AG04449 (cell line): Measurements from ENCODE around the gene HOXC5.

Source experiments
- CTCF ChIA-PET: fragments of 350-600 bp; formaldehyde crosslinking; extraction: SDS; loops from one replicate; lab custom pipeline; 2021; ENCODE audit warnings: antibody characterized with exemption; lab: Yijun Ruan, JAX
- POLR2A ChIA-PET: fragments of 400-600, 350-600 bp; formaldehyde crosslinking; extraction: SDS; loops from one replicate; lab custom pipeline; 2020; ENCODE audit warnings: antibody characterized with exemption, inconsistent platforms; lab: Yijun Ruan, JAX
- DNase-seq: peaks from one replicate; pipeline ENCODE4 v3.0.0-alpha.2; 2010; ENCODE audit warnings: low read depth, low spot score
- H3K4me3 ChIP-seq: 2 replicates; pipeline ENCODE4 v1.5.1; 2011; ENCODE audit warnings: low read depth, mild to moderate bottlenecking, control low read depth, low read length
- TF ChIP-seq, protein P1 (sequence below): IDR thresholded peaks from one replicate; pipeline ENCODE4 v1.5.1; 2011; ENCODE audit warnings: mild to moderate bottlenecking, moderate library complexity, low read length, control low read depth, inconsistent platforms; ENCODE audit not compliant: insufficient read depth; ENCODE audit errors: missing control alignments

The HOXC5 gene

GRCh38 chr12:54053003-54053750, 20.3 kb downstream of the HOXC5 start:
- ChIA-PET CTCF (interaction anchor here (1.0 to 2.8 kb wide), 8 partner anchors 12 to 155 kb away, joined by 3 to 14 read pairs (median 5); partner anchors contain the start of gene HOXC5), POLR2A (interaction anchor here (0.5 to 0.9 kb wide), 2 partner anchors 35 to 46 kb away, joined by 3 read pairs; no protein-coding TSS in a partner anchor)
- no peak overlapping the region for H3K4me3 ChIP-seq
- TF ChIP-seq, protein P1, sequence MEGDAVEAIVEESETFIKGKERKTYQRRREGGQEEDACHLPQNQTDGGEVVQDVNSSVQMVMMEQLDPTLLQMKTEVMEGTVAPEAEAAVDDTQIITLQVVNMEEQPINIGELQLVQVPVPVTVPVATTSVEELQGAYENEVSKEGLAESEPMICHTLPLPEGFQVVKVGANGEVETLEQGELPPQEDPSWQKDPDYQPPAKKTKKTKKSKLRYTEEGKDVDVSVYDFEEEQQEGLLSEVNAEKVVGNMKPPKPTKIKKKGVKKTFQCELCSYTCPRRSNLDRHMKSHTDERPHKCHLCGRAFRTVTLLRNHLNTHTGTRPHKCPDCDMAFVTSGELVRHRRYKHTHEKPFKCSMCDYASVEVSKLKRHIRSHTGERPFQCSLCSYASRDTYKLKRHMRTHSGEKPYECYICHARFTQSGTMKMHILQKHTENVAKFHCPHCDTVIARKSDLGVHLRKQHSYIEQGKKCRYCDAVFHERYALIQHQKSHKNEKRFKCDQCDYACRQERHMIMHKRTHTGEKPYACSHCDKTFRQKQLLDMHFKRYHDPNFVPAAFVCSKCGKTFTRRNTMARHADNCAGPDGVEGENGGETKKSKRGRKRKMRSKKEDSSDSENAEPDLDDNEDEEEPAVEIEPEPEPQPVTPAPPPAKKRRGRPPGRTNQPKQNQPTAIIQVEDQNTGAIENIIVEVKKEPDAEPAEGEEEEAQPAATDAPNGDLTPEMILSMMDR: no peak
- no peak for DNase-seq

- CTCF ChIA-PET: interaction anchor here (0.7 to 2.7 kb wide), 7 partner anchors 12 to 154 kb away, joined by 3 to 14 read pairs (median 4); partner anchors contain the start of gene HOXC5
- H3K4me3 ChIP-seq: peak within 1 kb of the TSS; percentile 43
- DNase-seq: no peak
- TF ChIP-seq, protein P1: no peak
- POLR2A ChIA-PET: no interaction called here
Measured at GRCh38 chr12:54053751-54054741, 21.2 kb downstream of the HOXC5 start, which contains the start of gene HOXC4. Gene HOXC4, plus strand, starts transcription at chr12:54053835. Its CDS starts 88 bp downstream, at chr12:54053923.

DNA sequence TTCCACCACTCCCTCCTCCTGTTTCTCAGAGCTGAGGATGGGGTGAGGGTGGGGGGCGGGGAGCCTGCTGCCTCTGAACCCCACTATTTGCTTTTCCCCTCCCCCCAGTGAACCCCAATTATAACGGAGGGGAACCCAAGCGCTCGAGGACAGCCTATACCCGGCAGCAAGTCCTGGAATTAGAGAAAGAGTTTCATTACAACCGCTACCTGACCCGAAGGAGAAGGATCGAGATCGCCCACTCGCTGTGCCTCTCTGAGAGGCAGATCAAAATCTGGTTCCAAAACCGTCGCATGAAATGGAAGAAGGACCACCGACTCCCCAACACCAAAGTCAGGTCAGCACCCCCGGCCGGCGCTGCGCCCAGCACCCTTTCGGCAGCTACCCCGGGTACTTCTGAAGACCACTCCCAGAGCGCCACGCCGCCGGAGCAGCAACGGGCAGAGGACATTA, 21.9 kb downstream of the HOXC5 start:
- DNase-seq: no peak
- TF ChIP-seq, protein P1: no peak
- POLR2A ChIA-PET: no interaction called here
- peak overlapping the region; percentile 43 for H3K4me3 ChIP-seq
- CTCF ChIA-PET: interaction anchor here (0.7 to 1.7 kb wide), 3 partner anchors 11 to 153 kb away, joined by 3 to 4 read pairs (median 3); no protein-coding TSS in a partner anchor

GRCh38 chr12:54055552-54055951, 22.7 kb downstream of the HOXC5 start:
- TF ChIP-seq, protein P1: no peak

DNA sequence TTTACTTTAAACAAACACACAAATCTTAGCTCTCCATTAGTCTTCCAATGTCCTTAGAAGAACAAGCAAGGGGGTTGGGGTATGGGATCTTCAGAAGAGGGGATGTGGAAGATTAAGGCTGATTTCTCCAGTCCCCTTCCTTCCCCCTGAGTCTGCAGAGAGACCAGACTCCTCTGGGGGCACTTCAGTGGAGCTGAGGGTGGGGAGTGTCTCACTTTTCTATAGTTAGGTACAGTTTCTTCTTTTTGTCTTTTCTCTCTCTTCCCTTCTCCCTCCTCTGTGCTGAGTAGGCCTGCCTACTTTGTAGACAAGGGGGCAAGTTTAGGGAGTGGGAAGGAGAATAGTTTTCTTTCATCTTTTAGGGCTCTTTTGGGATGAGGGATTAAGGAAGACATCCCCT, 23.3 kb downstream of the HOXC5 start:
- no peak overlapping the region; the same call in 1 of the 2 replicates for H3K4me3 ChIP-seq
- no peak for DNase-seq
- ChIA-PET CTCF (interaction anchor here (0.7 to 1.1 kb wide), 6 partner anchors 12 to 133 kb away, joined by 3 to 4 read pairs (median 3); partner anchors contain the start of genes HOXC5 and HOXC8), POLR2A (no interaction called here)
- TF ChIP-seq, protein P1: no peak

More at GRCh38 chr12:54055552-54055951, 22.7 kb downstream of the HOXC5 start:
- H3K4me3 ChIP-seq: peak overlapping the region; percentile 13; the same call in 1 of the 2 replicates
- ChIA-PET POLR2A (no interaction called here), CTCF (interaction anchor here (0.7 to 1.7 kb wide), 7 partner anchors 10 to 134 kb away, joined by 3 to 4 read pairs (median 3); partner anchors contain the start of genes HOXC5 and HOXC8)
- no peak for DNase-seq
